Loucy (cell line): Measurements from ENCODE around the gene LIMA1.

Experiments used
- H2AFZ ChIP-seq: fragments of 200-600 bp; sonication (generic); 2 replicates; pipeline ENCODE4 v1.6.0; 2016; ENCODE audit warnings: antibody characterized with exemption, mild to moderate bottlenecking, low read length, moderate library complexity
- H3F3A ChIP-seq: fragments of 200-600 bp; 2 replicates; pipeline ENCODE4 v1.6.0; 2016; ENCODE audit warnings: antibody characterized with exemption, low read depth, mild to moderate bottlenecking
- H3K27me3 ChIP-seq: fragments of 200-600 bp; sonication (generic); 2 replicates; pipeline ENCODE4 v1.6.1; 2014; ENCODE audit warnings: low read length, mild to moderate bottlenecking; ENCODE audit not compliant: insufficient read depth, poor library complexity, severe bottlenecking
- H3K36me3 ChIP-seq: fragments of 200-600 bp; sonication (generic); 2 replicates; pipeline ENCODE4 v1.6.1; 2016; ENCODE audit warnings: low read length; ENCODE audit not compliant: insufficient read depth
- H3K4me1 ChIP-seq: fragments of 200-600 bp; sonication (generic); 2 replicates; pipeline ENCODE4 v1.5.1; 2014; ENCODE audit warnings: low read length, mild to moderate bottlenecking; ENCODE audit not compliant: insufficient read depth, poor library complexity, severe bottlenecking
- H3K4me2 ChIP-seq: fragments of 200-600 bp; sonication (generic); 2 replicates; pipeline ENCODE4 v1.6.0; 2014; ENCODE audit warnings: antibody characterized with exemption, low read length, low read depth, mild to moderate bottlenecking; ENCODE audit not compliant: poor library complexity, severe bottlenecking
- H3K4me3 ChIP-seq: fragments of 200-600 bp; sonication (generic); 2 replicates; pipeline ENCODE4 v1.5.1; 2014; ENCODE audit warnings: low read length, mild to moderate bottlenecking, mixed read lengths; ENCODE audit not compliant: poor library complexity, severe bottlenecking
- H3K79me2 ChIP-seq: fragments of 200-600 bp; sonication (generic); 2 replicates; pipeline ENCODE4 v1.6.1; 2014; ENCODE audit warnings: low read length; ENCODE audit not compliant: insufficient read depth
- H3K9ac ChIP-seq: fragments of 200-600 bp; sonication (generic); 2 replicates; pipeline ENCODE4 v1.6.0; 2014; ENCODE audit warnings: mild to moderate bottlenecking, low read depth, low read length, moderate library complexity; ENCODE audit not compliant: poor library complexity, severe bottlenecking
- H3K9me2 ChIP-seq: fragments of 200-600 bp; sonication (generic); replicated peaks from 2 replicates; pipeline ENCODE4 v1.6.1; 2016; ENCODE audit warnings: low read depth, low read length, mixed read lengths
- H3K9me3 ChIP-seq: fragments of 200-600 bp; sonication (generic); 2 replicates; pipeline ENCODE4 v1.6.1; 2014; ENCODE audit warnings: mild to moderate bottlenecking, antibody characterized with exemption, low read length, low read depth; ENCODE audit not compliant: insufficient read depth
- H4K20me1 ChIP-seq: fragments of 200-600 bp; sonication (generic); 2 replicates; pipeline ENCODE4 v1.6.0; 2014; ENCODE audit warnings: antibody characterized with exemption, low read length, mild to moderate bottlenecking; ENCODE audit not compliant: insufficient read depth, poor library complexity, severe bottlenecking
- CTCF ChIP-seq: fragments of 200-600 bp; sonication (generic); conservative IDR thresholded peaks from 2 replicates; pipeline ENCODE4 v1.5.1; 2014; ENCODE audit warnings: mild to moderate bottlenecking, antibody characterized with exemption, low read length
- EZH2phosphoT487 ChIP-seq: fragments of 200-600 bp; IDR thresholded peaks from 2 replicates; pipeline ENCODE4 v1.6.1; 2018; ENCODE audit warnings: antibody characterized with exemption, mild to moderate bottlenecking, moderate library complexity, borderline replicate concordance

Gene LIMA1

GRCh38 chr12:50184261-50184660 lies 99.1 kb downstream of the LIMA1 start:
- TF ChIP-seq EZH2phosphoT487, result no peak
- TF ChIP-seq CTCF, result no peak
- peak overlapping the region; percentile 24 for H3K4me2 ChIP-seq

GRCh38 chr12:50182461-50182860 lies 100.9 kb downstream of the LIMA1 start:
- no peak overlapping the region for H2AFZ ChIP-seq
- peaks cover 3% of the 10 kb centered on the region; the same call in 1 of the 2 replicates for H3F3A ChIP-seq
- H3K79me2 ChIP-seq, result no peaks in the 10 kb centered on the region
- H3K4me3 ChIP-seq, result no peak overlapping the region
- peaks cover 38% of the 10 kb centered on the region for H3K4me1 ChIP-seq
- H3K9me2 ChIP-seq, result no peaks in the 10 kb centered on the region
- H4K20me1 ChIP-seq, result no peaks in the 10 kb centered on the region
- H3K27me3 ChIP-seq, result no peaks in the 10 kb centered on the region
- no peaks in the 10 kb centered on the region for H3K9me3 ChIP-seq
- peaks cover 14% of the 10 kb centered on the region; the same call in 1 of the 2 replicates for H3K36me3 ChIP-seq
- no peak overlapping the region for H3K9ac ChIP-seq
- peak; percentile 51 for TF ChIP-seq CTCF
- TF ChIP-seq EZH2phosphoT487, result no peak
- no peak overlapping the region for H3K4me2 ChIP-seq

More at GRCh38 chr12:50184261-50184660, 99.1 kb downstream of the LIMA1 start:
- Histone ChIP-seq H3K36me3 (peaks cover 8% of the 10 kb centered on the region; the same call in 1 of the 2 replicates), H3K27me3 (no peaks in the 10 kb centered on the region), H3K9me3 (no peaks in the 10 kb centered on the region), H4K20me1 (no peaks in the 10 kb centered on the region), H3K4me1 (peaks cover 52% of the 10 kb centered on the region), H2AFZ (no peak overlapping the region), H3K79me2 (no peaks in the 10 kb centered on the region), H3F3A (peaks cover 3% of the 10 kb centered on the region), H3K9me2 (no peaks in the 10 kb centered on the region), H3K4me3 (no peak overlapping the region), H3K9ac (no peak overlapping the region)

- no peaks in the 10 kb centered on the region for H3K27me3 ChIP-seq
- no peaks in the 10 kb centered on the region for H4K20me1 ChIP-seq
- TF ChIP-seq EZH2phosphoT487 (no peak), CTCF (no peak)
- no peak overlapping the region for H2AFZ ChIP-seq
- peaks cover 31% of the 10 kb centered on the region for H3K4me1 ChIP-seq
- H3K9me3 ChIP-seq, result no peaks in the 10 kb centered on the region
- H3K9me2 ChIP-seq, result no peaks in the 10 kb centered on the region
- H3K9ac ChIP-seq, result no peak overlapping the region
- H3K79me2 ChIP-seq, result no peaks in the 10 kb centered on the region
- no peak overlapping the region for H3K4me2 ChIP-seq
- H3K36me3 ChIP-seq, result peaks cover 22% of the 10 kb centered on the region; the same call in 1 of the 2 replicates
- peaks cover 3% of the 10 kb centered on the region; the same call in 1 of the 2 replicates for H3F3A ChIP-seq
- no peak overlapping the region for H3K4me3 ChIP-seq
Measured at GRCh38 chr12:50181691-50182090, 101.6 kb downstream of the LIMA1 start.
